Calu3 (cell line): Measurements from ENCODE around the gene C11orf71. TPM values are rescaled to one million over a fixed set of nuclear protein-coding genes. Genes with fewer than 3 reads are reported as not detected.

ENCODE experiments used
- BruUV-seq: library from RNA; stranded (reverse); fragments of 400-500 nt; replicated peaks from 2 replicates; lab custom pipeline; 2021; lab: Mats Ljungman, UMichigan
- CTCF ChIA-PET: fragments of 300-600 bp; sonication (Branson Sonifier 250); formaldehyde crosslinking; loops from one replicate; lab custom pipeline; 2022; ENCODE audit warnings: antibody characterized with exemption; lab: Charles Lee
- DNase-seq: peaks from one replicate; pipeline ENCODE4 v3.0.0; 2022
- H3K27ac Mint-ChIP-seq: one replicate; pipeline ENCODE4 v1.8.0; 2022; ENCODE audit warnings: mixed read lengths; ENCODE audit not compliant: unreplicated experiment
- H3K27me3 Mint-ChIP-seq: one replicate; pipeline ENCODE4 v1.8.0; 2022; ENCODE audit warnings: mixed read lengths; ENCODE audit not compliant: unreplicated experiment
- H3K36me3 Mint-ChIP-seq: one replicate; pipeline ENCODE4 v1.8.0; 2022; ENCODE audit warnings: mild to moderate bottlenecking, moderate library complexity, mixed read lengths; ENCODE audit not compliant: insufficient read depth, unreplicated experiment
- H3K4me1 Mint-ChIP-seq: one replicate; pipeline ENCODE4 v1.8.0; 2022; ENCODE audit warnings: mild to moderate bottlenecking, low read depth, mixed read lengths; ENCODE audit not compliant: unreplicated experiment
- H3K4me3 Mint-ChIP-seq: one replicate; pipeline ENCODE4 v1.8.0; 2022; ENCODE audit warnings: mild to moderate bottlenecking, low read depth, moderate library complexity, mixed read lengths; ENCODE audit not compliant: unreplicated experiment
- H3K9me3 Mint-ChIP-seq: one replicate; pipeline ENCODE4 v1.8.0; 2022; ENCODE audit warnings: low read depth, mixed read lengths; ENCODE audit not compliant: unreplicated experiment
- intact Hi-C: fragments of 100-400 bp; cut with micrococcal nuclease; formaldehyde crosslinking; loops from one replicate; pipeline ENCODE4 v1.10.0; 2022; ENCODE audit not compliant: unreplicated experiment
- total RNA-seq: library from RNA; stranded (reverse); gene quantifications from 2 replicates; pipeline ENCODE4 v1.2.3, GENCODE V29; 2022
- TF ChIP-seq, protein P1 (sequence below): fragments of 200-600 bp; IDR thresholded peaks from one replicate; pipeline ENCODE4 v1.8.0; 2022; ENCODE audit warnings: antibody characterized with exemption; ENCODE audit not compliant: unreplicated experiment

The C11orf71 gene
- total RNA-seq, 1 experiment from 2014 or later = 3.8 TPM

DNA sequence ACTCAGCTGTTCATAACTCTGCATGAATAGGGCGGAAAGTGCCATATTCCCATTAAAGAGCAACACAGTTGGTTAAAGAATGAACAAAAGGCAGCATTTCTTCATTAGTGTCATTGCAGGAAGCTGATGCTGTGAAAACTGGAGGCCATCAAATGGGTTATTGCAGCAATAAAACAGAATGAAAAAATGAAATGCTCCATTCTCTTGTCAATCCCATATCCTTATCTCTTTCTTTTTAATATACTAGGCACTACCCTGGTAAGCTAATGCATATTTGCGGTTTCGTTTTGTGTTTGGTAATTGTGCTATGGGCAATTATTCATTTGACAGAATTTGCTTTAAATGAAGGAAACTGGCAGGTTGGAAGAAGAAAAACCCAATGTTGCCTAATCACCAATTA lies 25.3 kb downstream of the C11orf71 start:
- no peak overlapping the region for H3K4me3 Mint-ChIP-seq
- TF ChIP-seq, protein P1, sequence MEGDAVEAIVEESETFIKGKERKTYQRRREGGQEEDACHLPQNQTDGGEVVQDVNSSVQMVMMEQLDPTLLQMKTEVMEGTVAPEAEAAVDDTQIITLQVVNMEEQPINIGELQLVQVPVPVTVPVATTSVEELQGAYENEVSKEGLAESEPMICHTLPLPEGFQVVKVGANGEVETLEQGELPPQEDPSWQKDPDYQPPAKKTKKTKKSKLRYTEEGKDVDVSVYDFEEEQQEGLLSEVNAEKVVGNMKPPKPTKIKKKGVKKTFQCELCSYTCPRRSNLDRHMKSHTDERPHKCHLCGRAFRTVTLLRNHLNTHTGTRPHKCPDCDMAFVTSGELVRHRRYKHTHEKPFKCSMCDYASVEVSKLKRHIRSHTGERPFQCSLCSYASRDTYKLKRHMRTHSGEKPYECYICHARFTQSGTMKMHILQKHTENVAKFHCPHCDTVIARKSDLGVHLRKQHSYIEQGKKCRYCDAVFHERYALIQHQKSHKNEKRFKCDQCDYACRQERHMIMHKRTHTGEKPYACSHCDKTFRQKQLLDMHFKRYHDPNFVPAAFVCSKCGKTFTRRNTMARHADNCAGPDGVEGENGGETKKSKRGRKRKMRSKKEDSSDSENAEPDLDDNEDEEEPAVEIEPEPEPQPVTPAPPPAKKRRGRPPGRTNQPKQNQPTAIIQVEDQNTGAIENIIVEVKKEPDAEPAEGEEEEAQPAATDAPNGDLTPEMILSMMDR = no peak
- H3K27me3 Mint-ChIP-seq = peaks cover 7% of the 10 kb centered on the region
- no peaks in the 10 kb centered on the region for H3K9me3 Mint-ChIP-seq
- H3K36me3 Mint-ChIP-seq = no peaks in the 10 kb centered on the region
- no TSS peak for BruUV-seq
- intact Hi-C loops = no loop called here
- CTCF ChIA-PET = no interaction called here
- no peaks in the 10 kb centered on the region for H3K4me1 Mint-ChIP-seq
- H3K27ac Mint-ChIP-seq = no peak overlapping the region
- DNase-seq = no peak

DNA sequence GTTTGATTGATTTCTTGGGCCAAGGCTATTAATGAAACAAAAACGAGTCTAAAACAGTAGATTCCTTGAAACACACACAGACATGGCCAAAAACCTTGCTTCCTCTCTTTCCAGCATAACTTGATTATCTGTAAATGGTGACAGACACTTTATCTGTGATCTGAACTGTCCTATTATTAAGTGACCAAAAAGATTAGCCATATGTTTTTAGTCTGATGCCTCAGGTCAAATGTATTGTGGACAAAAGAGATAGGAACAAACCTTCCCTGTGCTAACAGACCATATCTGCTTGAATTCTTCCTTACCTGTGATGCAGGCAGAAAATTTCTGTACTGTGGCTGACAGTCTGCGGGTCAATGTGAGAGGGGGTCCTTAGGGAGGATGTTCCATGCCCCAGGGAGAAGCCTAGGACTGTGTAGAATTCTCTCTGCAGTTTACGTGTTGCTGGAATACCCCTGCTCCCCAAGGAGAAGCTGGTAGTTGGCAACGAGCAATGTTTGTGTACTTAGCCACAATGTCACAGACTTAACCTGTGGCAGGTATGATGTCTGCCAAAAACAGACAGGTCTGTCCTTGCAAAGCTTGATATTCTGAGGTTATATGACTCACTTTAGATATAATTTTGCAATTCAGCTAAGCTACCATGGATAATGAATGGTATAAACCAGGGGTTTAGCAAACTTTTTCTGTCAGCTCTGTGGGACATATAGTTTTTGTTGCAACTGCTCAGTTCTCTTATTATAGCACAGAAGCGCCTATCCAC lies 31.2 kb downstream of the C11orf71 start:
- Mint-ChIP-seq H3K4me1 (no peaks in the 10 kb centered on the region), H3K27me3 (no peaks in the 10 kb centered on the region), H3K9me3 (no peaks in the 10 kb centered on the region), H3K4me3 (no peak overlapping the region), H3K27ac (no peak overlapping the region), H3K36me3 (no peaks in the 10 kb centered on the region)
- BruUV-seq = no TSS peak
- TF ChIP-seq, protein P1 = no peak
- CTCF ChIA-PET = no interaction called here
- intact Hi-C loops = no loop called here
- no peak for DNase-seq

DNA sequence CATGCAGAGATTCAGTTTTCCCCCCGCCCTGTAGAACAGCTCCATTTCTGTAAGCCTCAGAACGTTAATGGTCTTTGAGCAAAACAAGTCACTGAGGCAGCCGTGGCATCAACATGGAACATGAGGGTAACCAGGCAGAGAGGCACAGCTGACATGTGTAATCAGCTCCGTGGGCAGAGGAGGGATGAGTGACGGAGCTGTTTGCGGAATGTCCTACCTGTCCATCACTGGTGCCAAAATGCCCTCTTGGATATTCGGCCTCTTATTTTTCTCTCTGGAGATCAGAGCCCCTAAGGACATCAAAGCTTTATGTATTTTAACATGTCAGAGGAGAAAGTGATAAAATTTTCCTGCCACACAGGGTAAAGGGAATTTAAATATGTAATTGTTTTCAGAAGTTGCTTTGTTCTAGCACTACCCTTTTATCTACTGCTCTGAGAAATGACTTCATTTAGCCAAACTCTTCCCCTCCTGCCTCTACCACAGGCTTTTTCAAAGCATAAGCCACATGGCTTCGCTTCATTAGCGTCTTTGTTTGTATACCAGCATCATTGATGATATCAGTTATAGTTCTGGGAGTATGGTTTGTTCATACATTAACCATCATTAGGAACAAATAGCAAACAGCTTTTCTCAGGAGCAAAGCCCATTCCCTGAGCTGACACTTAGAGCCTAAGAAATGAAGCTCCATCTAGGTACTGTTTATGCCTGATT lies 32.9 kb downstream of the C11orf71 start:
- H3K27me3 Mint-ChIP-seq = no peaks in the 10 kb centered on the region
- H3K4me3 Mint-ChIP-seq = no peak overlapping the region
- intact Hi-C loops = no loop called here
- no peak overlapping the region for H3K27ac Mint-ChIP-seq
- CTCF ChIA-PET = interaction anchor here (0.5 kb wide), 1 partner anchor 675 kb away, joined by 4 read pairs; no protein-coding TSS in a partner anchor
- TF ChIP-seq, protein P1 = no peak
- no peaks in the 10 kb centered on the region for H3K4me1 Mint-ChIP-seq
- BruUV-seq = no TSS peak
- no peak for DNase-seq
- H3K36me3 Mint-ChIP-seq = no peaks in the 10 kb centered on the region
- H3K9me3 Mint-ChIP-seq = no peaks in the 10 kb centered on the region

DNA sequence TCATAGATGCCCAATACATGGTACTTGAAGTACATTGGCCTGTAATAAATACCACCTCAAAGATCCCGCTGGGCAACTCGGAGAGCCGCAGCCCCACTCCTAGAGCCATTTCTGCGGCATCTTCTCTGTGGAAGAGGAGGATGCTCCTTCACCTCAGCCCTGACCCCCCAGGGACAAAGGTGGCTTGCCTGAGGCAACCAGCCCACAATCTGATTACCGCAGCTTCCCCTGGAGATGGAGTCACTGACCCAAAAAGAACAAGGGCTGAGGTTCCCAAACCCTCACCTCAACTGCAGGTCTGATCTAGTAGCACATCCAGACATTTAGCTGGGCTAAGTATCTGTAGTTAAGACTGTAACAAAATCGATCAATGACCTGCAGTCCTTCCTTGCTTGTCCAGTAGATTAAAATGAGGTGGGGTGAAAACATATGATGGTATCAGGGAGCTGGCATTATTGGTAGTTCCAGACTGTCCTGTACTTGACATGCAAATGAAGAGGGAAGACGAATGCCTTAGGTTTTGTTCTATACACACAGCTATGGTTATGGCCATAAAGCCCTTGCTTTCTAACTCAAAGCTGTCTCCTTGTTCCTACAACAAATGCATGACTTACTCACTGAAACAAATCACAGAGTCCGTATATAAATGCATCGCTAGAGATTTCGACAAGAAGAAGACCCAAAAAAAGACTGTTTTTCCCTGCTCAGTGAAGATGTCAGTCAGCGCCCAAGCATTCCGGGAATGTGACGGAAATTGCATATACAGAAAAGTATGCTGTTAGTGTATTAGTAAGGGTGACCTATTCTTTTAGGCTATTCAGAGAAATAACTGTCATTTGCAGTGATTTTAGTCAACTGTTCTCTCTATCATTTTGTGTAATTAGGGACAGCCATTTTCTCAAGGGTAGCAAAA lies 33.7 kb downstream of the C11orf71 start:
- intact Hi-C loops = no loop called here
- DNase-seq = no peak
- H3K27ac Mint-ChIP-seq = no peak overlapping the region
- CTCF ChIA-PET = no interaction called here
- no peaks in the 10 kb centered on the region for H3K9me3 Mint-ChIP-seq
- no peaks in the 10 kb centered on the region for H3K36me3 Mint-ChIP-seq
- H3K4me3 Mint-ChIP-seq = no peak overlapping the region
- H3K4me1 Mint-ChIP-seq = no peaks in the 10 kb centered on the region
- no peaks in the 10 kb centered on the region for H3K27me3 Mint-ChIP-seq
- TF ChIP-seq, protein P1 = no peak
- BruUV-seq = no TSS peak
